Esophagus muscularis mucosa (tissue), 3 donors: Measurements from ENCODE around the gene GRID2IP.

Source experiments
- CTCF ChIP-seq, 3 experiments: fragments of 200-600 bp in 2 of 3; fragments of 450-650 bp in 1 of 3; sonication (generic) in 2 of 3; IDR thresholded peaks; one replicate each; pipeline ENCODE4 v1.5.1; 2017 to 2019; ENCODE audit warnings: antibody characterized with exemption in 3 of 3, mild to moderate bottlenecking in 2 of 3, moderate library complexity in 1 of 3
- POLR2A ChIP-seq: fragments of 450-650 bp; IDR thresholded peaks from one replicate; pipeline ENCODE4 v1.6.1; 2017; ENCODE audit warnings: antibody characterized with exemption, moderate library complexity, mild to moderate bottlenecking, low read depth

- TF ChIP-seq CTCF (IDR thresholded peaks at IDR 0.05) (no peak), POLR2A (no peak)
These were observed 102.2 kb downstream of the GRID2IP start for GRCh38 chr7:6448943-6449543.
